Measurements from ENCODE around the gene CNTN5. TPM values are rescaled to one million over a fixed set of nuclear protein-coding genes. Genes with fewer than 3 reads are reported as not detected.

Gene CNTN5
- total RNA-seq, 1 experiment from 2014 or later: not detected

DNA sequence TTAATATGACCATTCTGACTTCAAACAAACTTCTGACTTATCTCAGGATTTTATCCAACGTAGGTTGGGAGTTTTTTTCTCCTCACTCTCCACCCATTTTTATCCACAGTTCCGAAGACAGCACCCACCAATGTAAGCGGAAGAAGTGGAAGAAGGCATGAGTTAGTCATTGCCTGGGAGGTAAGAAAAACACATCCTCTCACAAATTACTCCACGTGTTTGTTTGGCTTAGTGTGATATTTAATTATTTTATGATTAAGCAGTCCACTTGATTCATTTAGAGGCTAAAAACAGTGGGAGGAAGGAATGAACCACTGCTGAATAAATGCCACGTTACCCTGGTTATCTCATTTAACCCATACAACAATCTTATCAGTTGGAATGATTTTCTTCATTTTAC lies 1276.8 kb downstream of the CNTN5 start:
- H4K91ac ChIP-seq (ENCODE audit: insufficient read length, low read depth, low read length): no peak overlapping the region
- Mint-ChIP-seq H3K4me3 (no peak overlapping the region; a peak in 1 of 5 replicates), H3K27ac (peak overlapping the region in 1 of 3 experiments; percentile 86; a peak in 1 of 7 replicates), H3K36me3 (ENCODE audit: insufficient read depth in 1 of 3, low read depth in 3 of 3) (no peaks in the 10 kb centered on the region), H3K9me3 (no peaks in the 10 kb centered on the region), H3K27me3 (ENCODE audit: low read depth) (no peaks in the 10 kb centered on the region), H3K4me1 (peaks cover 21 to 29% of the 10 kb centered on the region in 2 experiments)
- TF ChIP-seq, protein P1, sequence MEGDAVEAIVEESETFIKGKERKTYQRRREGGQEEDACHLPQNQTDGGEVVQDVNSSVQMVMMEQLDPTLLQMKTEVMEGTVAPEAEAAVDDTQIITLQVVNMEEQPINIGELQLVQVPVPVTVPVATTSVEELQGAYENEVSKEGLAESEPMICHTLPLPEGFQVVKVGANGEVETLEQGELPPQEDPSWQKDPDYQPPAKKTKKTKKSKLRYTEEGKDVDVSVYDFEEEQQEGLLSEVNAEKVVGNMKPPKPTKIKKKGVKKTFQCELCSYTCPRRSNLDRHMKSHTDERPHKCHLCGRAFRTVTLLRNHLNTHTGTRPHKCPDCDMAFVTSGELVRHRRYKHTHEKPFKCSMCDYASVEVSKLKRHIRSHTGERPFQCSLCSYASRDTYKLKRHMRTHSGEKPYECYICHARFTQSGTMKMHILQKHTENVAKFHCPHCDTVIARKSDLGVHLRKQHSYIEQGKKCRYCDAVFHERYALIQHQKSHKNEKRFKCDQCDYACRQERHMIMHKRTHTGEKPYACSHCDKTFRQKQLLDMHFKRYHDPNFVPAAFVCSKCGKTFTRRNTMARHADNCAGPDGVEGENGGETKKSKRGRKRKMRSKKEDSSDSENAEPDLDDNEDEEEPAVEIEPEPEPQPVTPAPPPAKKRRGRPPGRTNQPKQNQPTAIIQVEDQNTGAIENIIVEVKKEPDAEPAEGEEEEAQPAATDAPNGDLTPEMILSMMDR (conservative IDR thresholded peaks at IDR 0.05): no peak
- H3K79me2 ChIP-seq (ENCODE audit: insufficient read depth, low read length): no peaks in the 10 kb centered on the region
- H3K27ac ChIP-seq (ENCODE audit: insufficient read length, low read depth, low read length): no peak overlapping the region
- no peak overlapping the region for H3K9ac ChIP-seq (ENCODE audit: extremely low read depth, insufficient read length, low read length)
- no peaks in the 10 kb centered on the region; the same call in 1 of the 2 replicates for H3K4me1 ChIP-seq (ENCODE audit: insufficient read depth, low read length)
- no peak overlapping the region for H2AFZ ChIP-seq (ENCODE audit: low read length)
- no peak overlapping the region for H3K18ac ChIP-seq (ENCODE audit: insufficient read length, low read depth, low read length)
- H2BK15ac ChIP-seq (ENCODE audit: low read depth, low read length): no peak overlapping the region
- no peaks in the 10 kb centered on the region for H3K23me2 ChIP-seq (ENCODE audit: insufficient read length, low read depth, low read length, poor library complexity, severe bottlenecking)
- H3T11ph ChIP-seq (ENCODE audit: low read length): no peak overlapping the region
- H2BK5ac ChIP-seq (ENCODE audit: insufficient read length, low read length): no peak overlapping the region
- H3K4ac ChIP-seq (ENCODE audit: low read depth, low read length): no peak overlapping the region
- no peak overlapping the region for H2BK12ac ChIP-seq (ENCODE audit: insufficient read length, low read depth, low read length)
- no peak overlapping the region for H3K56ac ChIP-seq (ENCODE audit: insufficient read length, low read depth, low read length)
- H4K20me1 ChIP-seq (ENCODE audit: control insufficient read depth, insufficient read depth, insufficient read length): no peaks in the 10 kb centered on the region
- DNase-seq: no peak
- H3K23ac ChIP-seq (ENCODE audit: insufficient read length, low read depth, low read length): no peak overlapping the region
- no peaks in the 10 kb centered on the region for H3K27me3 ChIP-seq (ENCODE audit: insufficient read depth, low read length)
- H3K4me2 ChIP-seq (ENCODE audit: insufficient read depth, insufficient read length, low read length): no peak overlapping the region
- no peaks in the 10 kb centered on the region for H3K9me3 ChIP-seq (ENCODE audit: control insufficient read depth, low read depth, low read length)
- H2BK120ac ChIP-seq (ENCODE audit: low read depth, low read length, poor library complexity, severe bottlenecking): no peak overlapping the region
- WGBS (ENCODE audit: extremely low coverage, insufficient read length, low lambda C conversion rate): no CpG with 5 or more reads among the region's 5 CpGs
- no peak overlapping the region for H4K5ac ChIP-seq (ENCODE audit: insufficient read length, low read depth, low read length)
- H2AK5ac ChIP-seq (ENCODE audit: insufficient read length, low read length): no peak overlapping the region
- H3K79me1 ChIP-seq (ENCODE audit: insufficient read depth, low read depth, low read length, poor library complexity, severe bottlenecking): no peaks in the 10 kb centered on the region
- no peak overlapping the region for H3K14ac ChIP-seq (ENCODE audit: insufficient read depth, low read length)
- peak overlapping the region; percentile 26 for H2BK20ac ChIP-seq (ENCODE audit: low read depth, low read length, poor library complexity, severe bottlenecking)
- H4K8ac ChIP-seq (replicated peaks; ENCODE audit: insufficient read length, low read depth, low read length): no peak overlapping the region
